ENCODE measurements around the gene DHX35.

The DHX35 gene

GRCh38 chr20:39081255-39081654, 119.1 kb downstream of the DHX35 start:
- ChIA-PET POLR2A (no interaction called here), CTCF (interaction anchor here (0.8 to 1.3 kb wide), 6 partner anchors 11 to 36 kb away, joined by 3 to 12 read pairs (median 6); no protein-coding TSS in a partner anchor)
- peak; percentile 79 for DNase-seq (ENCODE audit: extremely low spot score)
- TF ChIP-seq CTBP1 (IDR thresholded peaks at IDR 0.05; ENCODE audit: borderline replicate concordance) (no peak), SUZ12 (IDR thresholded peaks at IDR 0.05) (no peak), NFRKB (IDR thresholded peaks at IDR 0.05) (no peak), HDGF (IDR thresholded peaks at IDR 0.05; ENCODE audit: borderline replicate concordance) (no peak), FOXK2 (IDR thresholded peaks at IDR 0.05) (no peak), ELF4 (IDR thresholded peaks at IDR 0.05) (no peak), BHLHE40 (IDR thresholded peaks at IDR 0.05; ENCODE audit: borderline replicate concordance) (no peak), LEF1 (IDR thresholded peaks at IDR 0.05; ENCODE audit: borderline replicate concordance) (no peak), ARNT (IDR thresholded peaks at IDR 0.05) (no peak), ZNF384 (IDR thresholded peaks at IDR 0.05) (no peak), FOXM1 (IDR thresholded peaks at IDR 0.05; ENCODE audit: borderline replicate concordance) (no peak), FOXA1 (IDR thresholded peaks at IDR 0.05) (no peak), L3MBTL2 (conservative IDR thresholded peaks at IDR 0.05) (no peak), SP1 (IDR thresholded peaks at IDR 0.05) (no peak), PKNOX1 (IDR thresholded peaks at IDR 0.05) (no peak), TARDBP (IDR thresholded peaks at IDR 0.05) (no peak)

- ChIA-PET CTCF (interaction anchor here (1.1 to 2.0 kb wide), 4 partner anchors 15 to 34 kb away, joined by 3 to 12 read pairs (median 4); no protein-coding TSS in a partner anchor), POLR2A (interaction anchor here (1.2 to 1.4 kb wide), 2 partner anchors 33 kb away, joined by 5 read pairs; no protein-coding TSS in a partner anchor)
- no peak for TF ChIP-seq LEF1 (IDR thresholded peaks at IDR 0.05; ENCODE audit: borderline replicate concordance)
- DNase-seq (ENCODE audit: extremely low spot score) = no peak
Measured at GRCh38 chr20:39082622-39083398, 120.7 kb downstream of the DHX35 start.

- CTCF ChIA-PET = interaction anchor here (2.0 kb wide), 1 partner anchor 34 kb away, joined by 5 read pairs; no protein-coding TSS in a partner anchor
- POLR2A ChIA-PET = interaction anchor here (1.4 kb wide), 1 partner anchor 34 kb away, joined by 5 read pairs; no protein-coding TSS in a partner anchor
Measured at GRCh38 chr20:39083761-39084160, 121.6 kb downstream of the DHX35 start.

GRCh38 chr20:39089029-39089428, 126.9 kb downstream of the DHX35 start:
- no peak for DNase-seq (ENCODE audit: extremely low spot score)
- ChIA-PET CTCF (interaction anchor here (1.1 kb wide), 1 partner anchor 23 kb away, joined by 3 read pairs; no protein-coding TSS in a partner anchor), POLR2A (no interaction called here)
- TF ChIP-seq CTBP1 (IDR thresholded peaks at IDR 0.05; ENCODE audit: borderline replicate concordance) (no peak), PKNOX1 (IDR thresholded peaks at IDR 0.05) (no peak)

More at GRCh38 chr20:39083761-39084160, 121.6 kb downstream of the DHX35 start:
- no peak for TF ChIP-seq ZNF384 (IDR thresholded peaks at IDR 0.05)
- TF ChIP-seq FOXA1 (IDR thresholded peaks at IDR 0.05) = no peak
- no peak for TF ChIP-seq LEF1 (IDR thresholded peaks at IDR 0.05; ENCODE audit: borderline replicate concordance)
- no peak for TF ChIP-seq FOXK2 (IDR thresholded peaks at IDR 0.05)
- TF ChIP-seq PKNOX1 (IDR thresholded peaks at IDR 0.05) = no peak
- no peak for TF ChIP-seq SUZ12 (IDR thresholded peaks at IDR 0.05)
- TF ChIP-seq NFRKB (IDR thresholded peaks at IDR 0.05) = no peak
- no peak for DNase-seq (ENCODE audit: extremely low spot score)
